B cell (primary cell): ENCODE results near the gene ASPN. TPM values are rescaled to one million over a fixed set of nuclear protein-coding genes. Genes with fewer than 3 reads are reported as not detected.

Experiments
- ATAC-seq: fragments of 200-7000 bp; cut with Tn5 transposase; one replicate; pipeline ENCODE4 v1.10.0; 2021; ENCODE audit warnings: low read depth, mild to moderate bottlenecking, moderate number of reproducible peaks, moderate library complexity
- CTCF ChIA-PET: fragments of 350-600 bp; sonication (Branson Sonifier 250); formaldehyde crosslinking; loops from one replicate; lab custom pipeline; 2021; ENCODE audit warnings: antibody characterized with exemption, inconsistent platforms; lab: Charles Lee
- POLR2A ChIA-PET: fragments of 350-600 bp; sonication (Branson Sonifier 250); formaldehyde crosslinking; loops from one replicate; lab custom pipeline; 2021; ENCODE audit warnings: antibody characterized with exemption; lab: Charles Lee
- DNase-seq: peaks from one replicate; pipeline ENCODE4 v3.0.0; 2013
- H2AFZ ChIP-seq: 2 replicates; pipeline ENCODE4 v1.6.1; 2012; ENCODE audit warnings: mild to moderate bottlenecking, low read depth, low read length; ENCODE audit not compliant: insufficient read depth, poor library complexity, severe bottlenecking
- H3K27ac ChIP-seq, 2 donors: 1 replicate in 1 of 2; 2 replicates in 1 of 2; pipeline ENCODE4 v1.5.1; 2012 to 2013; ENCODE audit warnings: low read length in 2 of 2, mild to moderate bottlenecking in 2 of 2, moderate library complexity in 1 of 2
- H3K27me3 ChIP-seq, 4 experiments: fragments of 200-600 bp in 1 of 4; sonication (generic) in 1 of 4; replicated peaks in 1 of 4; 1 replicate in 2 of 4; 2 replicates in 2 of 4; pipeline versions ENCODE4 v1.6.1 to v1.7.0; 2013 to 2016; ENCODE audit warnings: low read length in 3 of 4, mild to moderate bottlenecking in 2 of 4, mixed read lengths in 1 of 4, moderate library complexity in 1 of 4; ENCODE audit not compliant: insufficient read depth in 4 of 4, control insufficient read depth in 3 of 4; ENCODE audit errors: control extremely low read depth in 1 of 4
- H3K36me3 ChIP-seq, 2 experiments: replicated peaks in 1 of 2; 1 replicate in 1 of 2; 2 replicates in 1 of 2; pipeline versions ENCODE4 v1.6.1 to v1.7.1; 2013; ENCODE audit warnings: low read length in 1 of 2; ENCODE audit not compliant: insufficient read depth in 2 of 2, control insufficient read depth in 1 of 2; ENCODE audit errors: control extremely low read depth in 1 of 2, extremely low read depth in 1 of 2
- H3K4me1 ChIP-seq, 2 donors: fragments of 200-600 bp in 1 of 2; sonication (generic) in 1 of 2; 1 replicate in 1 of 2; 2 replicates in 1 of 2; pipeline versions ENCODE4 v1.5.1 to v1.6.1; 2013 to 2017; ENCODE audit warnings: low read length in 2 of 2; ENCODE audit not compliant: control insufficient read depth in 2 of 2, insufficient read depth in 2 of 2
- H3K4me2 ChIP-seq: replicated peaks from 2 replicates; pipeline ENCODE3; 2012; ENCODE audit warnings: mild to moderate bottlenecking, low read depth, low read length; ENCODE audit not compliant: poor library complexity, severe bottlenecking
- H3K4me3 ChIP-seq, 5 experiments: fragments of 200-600 bp in 1 of 5; sonication (generic) in 1 of 5; 1 replicate in 3 of 5; 2 replicates in 2 of 5; pipeline versions ENCODE4 v1.5.1 to v1.7.0; 2011 to 2016; ENCODE audit warnings: low read length in 4 of 5, mild to moderate bottlenecking in 4 of 5, low read depth in 2 of 5, control low read depth in 1 of 5, moderate library complexity in 1 of 5; ENCODE audit not compliant: insufficient read depth in 1 of 5; ENCODE audit errors: control extremely low read depth in 1 of 5, extremely low read depth in 1 of 5
- H3K79me2 ChIP-seq: fragments of 200-600 bp; sonication (generic); one replicate; pipeline ENCODE4 v1.6.0; 2016; ENCODE audit warnings: low read length; ENCODE audit not compliant: control insufficient read depth, insufficient read depth
- H3K9ac ChIP-seq: fragments of 200-600 bp; sonication (generic); 2 replicates; pipeline ENCODE4 v1.6.1; 2017; ENCODE audit warnings: mild to moderate bottlenecking, low read length, moderate library complexity
- H3K9me3 ChIP-seq, 3 donors: one replicate each; pipeline versions ENCODE4 v1.6.1 to v1.7.1; 2013; ENCODE audit warnings: low read length in 2 of 3; ENCODE audit not compliant: control insufficient read depth in 2 of 3, insufficient read depth in 1 of 3; ENCODE audit errors: control extremely low read depth in 1 of 3
- H4K20me1 ChIP-seq: 2 replicates; pipeline ENCODE4 v1.6.0; 2012; ENCODE audit warnings: mild to moderate bottlenecking, low read length; ENCODE audit not compliant: insufficient read depth, control insufficient read depth, poor library complexity, severe bottlenecking
- H3K27ac Mint-ChIP-seq: one replicate; pipeline ENCODE4 v1.8.0; 2021; ENCODE audit warnings: mixed read lengths
- H3K27me3 Mint-ChIP-seq: one replicate; pipeline ENCODE4 v1.8.0; 2021; ENCODE audit warnings: mixed read lengths
- H3K4me1 Mint-ChIP-seq: one replicate; pipeline ENCODE4 v1.8.0; 2021; ENCODE audit warnings: mixed read lengths
- H3K4me3 Mint-ChIP-seq: one replicate; pipeline ENCODE4 v1.8.0; 2021; ENCODE audit warnings: mixed read lengths
- H3K9me3 Mint-ChIP-seq: one replicate; pipeline ENCODE4 v1.8.0; 2022; ENCODE audit warnings: mixed read lengths; ENCODE audit not compliant: insufficient read depth
- CTCF ChIP-seq: fragments of 200-600 bp; IDR thresholded peaks from one replicate; pipeline ENCODE4 v1.8.0; 2022; ENCODE audit warnings: antibody characterized with exemption, mild to moderate bottlenecking
- EZH2 ChIP-seq: IDR thresholded peaks from 2 replicates; pipeline ENCODE4 v1.6.1; 2012; ENCODE audit warnings: borderline replicate concordance, low read depth, mild to moderate bottlenecking, moderate library complexity, low read length; ENCODE audit not compliant: insufficient read depth, poor library complexity, severe bottlenecking
- WGBS: methylation state at CpG from one replicate; pipeline ENCODE4 v1.1.5; 2013; ENCODE audit warnings: missing lambda C conversion rate; ENCODE audit not compliant: insufficient coverage; 5-methylcytosine and 5-hydroxymethylcytosine counted together
- intact Hi-C: fragments of 100-400 bp; cut with micrococcal nuclease; formaldehyde crosslinking; loops from one replicate; pipeline ENCODE4 v1.10.0; 2022
- polyA plus RNA-seq: library from polyadenylated mRNA; depleted of rRNA; stranded (reverse); fragments of >200 nt; gene quantifications from 2 replicates; pipeline ENCODE4 v1.2.3, GENCODE V29; 2012
- total RNA-seq, 2 donors: library from RNA; stranded (reverse); fragments of 120-200 nt in 1 of 2; gene quantifications; 1 replicate in 1 of 2; 2 replicates in 1 of 2; pipeline versions ENCODE4 v1.2.3 to v1.2.4, GENCODE V29; 2013 to 2022

ASPN gene
- total and polyA plus RNA-seq, 2 donors (not counting 1 experiment from before 2014, with no cell fraction given) = not detected

DNA sequence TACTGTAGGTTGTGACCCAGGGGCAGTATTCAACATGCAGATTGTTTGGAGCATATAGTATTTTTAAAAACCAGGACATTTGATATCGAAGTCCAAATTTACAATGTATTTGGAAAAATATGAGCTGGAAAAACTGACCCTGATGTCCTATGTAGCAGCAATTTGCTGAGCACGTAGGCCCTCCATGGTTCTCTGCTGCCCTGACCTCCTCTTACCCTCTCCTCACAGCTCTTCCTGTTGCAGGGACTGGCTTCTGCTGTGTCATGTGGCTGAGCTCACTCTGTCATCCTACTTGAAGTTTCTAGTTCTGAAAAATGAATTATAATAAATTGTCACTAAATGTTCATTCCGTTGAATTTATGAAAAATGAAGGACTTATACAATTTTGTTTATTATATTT, 4.1 kb upstream of the ASPN start:
- Mint-ChIP-seq H3K4me3 (no peak overlapping the region), H3K27me3 (no peaks in the 10 kb centered on the region), H3K4me1 (no peaks in the 10 kb centered on the region), H3K27ac (no peak overlapping the region), H3K9me3 (no peaks in the 10 kb centered on the region)
- Histone ChIP-seq H3K27me3 (no peaks in the 10 kb centered on the region), H3K9me3 (no peaks in the 10 kb centered on the region), H2AFZ (no peak overlapping the region), H4K20me1 (no peaks in the 10 kb centered on the region), H3K4me3 (no peak overlapping the region), H3K36me3 (no peaks in the 10 kb centered on the region), H3K4me2 (no peak overlapping the region), H3K9ac (no peak overlapping the region), H3K79me2 (no peaks in the 10 kb centered on the region), H3K27ac (no peak overlapping the region), H3K4me1 (no peaks in the 10 kb centered on the region)
- 88% methylated on average over 1 of the region's 3 CpGs for WGBS
- intact Hi-C loops = no loop called here
- ChIA-PET CTCF (interaction anchor here (0.7 kb wide), 1 partner anchor 38 kb away, joined by 4 read pairs; no protein-coding TSS in a partner anchor), POLR2A (no interaction called here)
- TF ChIP-seq EZH2 (no peak), CTCF (no peak)
- no peak for DNase-seq
- no peak for ATAC-seq

DNA sequence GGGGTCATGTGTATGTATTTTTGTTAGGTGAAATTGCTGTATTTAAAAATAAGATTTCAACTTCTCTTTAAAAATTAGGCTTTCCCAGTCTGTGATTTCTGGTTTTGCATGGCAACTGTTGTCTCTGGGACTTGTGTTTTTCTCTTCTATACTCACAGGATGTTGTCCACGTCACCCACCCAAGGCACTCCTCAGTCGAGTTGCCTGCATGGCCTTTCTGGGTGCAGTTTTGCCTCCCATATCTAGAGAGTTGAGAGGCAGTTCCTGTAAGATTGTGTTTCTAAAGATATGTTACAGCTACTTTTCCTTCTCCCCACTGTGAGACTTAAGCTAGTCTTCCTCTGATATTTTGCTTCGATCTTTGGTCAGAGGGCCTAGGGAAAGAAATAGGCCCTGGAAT, 2.3 kb upstream of the ASPN start:
- no peaks in the 10 kb centered on the region for H3K79me2 ChIP-seq

More for the DNA sequence above, 2.3 kb upstream of the ASPN start:
- no peak overlapping the region for H3K9ac ChIP-seq
- H3K4me3 ChIP-seq = no peak overlapping the region
- Mint-ChIP-seq H3K9me3 (no peaks in the 10 kb centered on the region), H3K4me3 (no peak overlapping the region), H3K4me1 (peaks cover 2% of the 10 kb centered on the region), H3K27me3 (no peaks in the 10 kb centered on the region), H3K27ac (no peak overlapping the region)
- H3K36me3 ChIP-seq = no peaks in the 10 kb centered on the region
- TF ChIP-seq EZH2 (no peak), CTCF (no peak)
- no peaks in the 10 kb centered on the region for H3K9me3 ChIP-seq
- no peak for ATAC-seq
- no peaks in the 10 kb centered on the region for H3K27me3 ChIP-seq
- intact Hi-C loops = no loop called here
- ChIA-PET POLR2A (no interaction called here), CTCF (no interaction called here)
- H3K4me1 ChIP-seq = no peaks in the 10 kb centered on the region
- H2AFZ ChIP-seq = no peak overlapping the region
- WGBS = no CpG with 5 or more reads among the region's 3 CpGs
- no peak overlapping the region for H3K4me2 ChIP-seq
- no peaks in the 10 kb centered on the region for H4K20me1 ChIP-seq
- H3K27ac ChIP-seq = no peak overlapping the region
- DNase-seq = no peak
